Hair follicular keratinocyte (primary cell): Measurements from ENCODE around the gene B4GALT4. TPM values are rescaled to one million over a fixed set of nuclear protein-coding genes. Genes with fewer than 3 reads are reported as not detected.

Experiments
- total RNA-seq: library from RNA; depleted of rRNA; stranded (reverse); fragments of >200 nt; gene quantifications from 2 replicates; pipeline ENCODE4 v1.2.3, GENCODE V29; 2015

B4GALT4 gene, protein sequence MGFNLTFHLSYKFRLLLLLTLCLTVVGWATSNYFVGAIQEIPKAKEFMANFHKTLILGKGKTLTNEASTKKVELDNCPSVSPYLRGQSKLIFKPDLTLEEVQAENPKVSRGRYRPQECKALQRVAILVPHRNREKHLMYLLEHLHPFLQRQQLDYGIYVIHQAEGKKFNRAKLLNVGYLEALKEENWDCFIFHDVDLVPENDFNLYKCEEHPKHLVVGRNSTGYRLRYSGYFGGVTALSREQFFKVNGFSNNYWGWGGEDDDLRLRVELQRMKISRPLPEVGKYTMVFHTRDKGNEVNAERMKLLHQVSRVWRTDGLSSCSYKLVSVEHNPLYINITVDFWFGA
- total RNA-seq = 18.1 and 32.0 TPM in 2 replicates

DNA sequence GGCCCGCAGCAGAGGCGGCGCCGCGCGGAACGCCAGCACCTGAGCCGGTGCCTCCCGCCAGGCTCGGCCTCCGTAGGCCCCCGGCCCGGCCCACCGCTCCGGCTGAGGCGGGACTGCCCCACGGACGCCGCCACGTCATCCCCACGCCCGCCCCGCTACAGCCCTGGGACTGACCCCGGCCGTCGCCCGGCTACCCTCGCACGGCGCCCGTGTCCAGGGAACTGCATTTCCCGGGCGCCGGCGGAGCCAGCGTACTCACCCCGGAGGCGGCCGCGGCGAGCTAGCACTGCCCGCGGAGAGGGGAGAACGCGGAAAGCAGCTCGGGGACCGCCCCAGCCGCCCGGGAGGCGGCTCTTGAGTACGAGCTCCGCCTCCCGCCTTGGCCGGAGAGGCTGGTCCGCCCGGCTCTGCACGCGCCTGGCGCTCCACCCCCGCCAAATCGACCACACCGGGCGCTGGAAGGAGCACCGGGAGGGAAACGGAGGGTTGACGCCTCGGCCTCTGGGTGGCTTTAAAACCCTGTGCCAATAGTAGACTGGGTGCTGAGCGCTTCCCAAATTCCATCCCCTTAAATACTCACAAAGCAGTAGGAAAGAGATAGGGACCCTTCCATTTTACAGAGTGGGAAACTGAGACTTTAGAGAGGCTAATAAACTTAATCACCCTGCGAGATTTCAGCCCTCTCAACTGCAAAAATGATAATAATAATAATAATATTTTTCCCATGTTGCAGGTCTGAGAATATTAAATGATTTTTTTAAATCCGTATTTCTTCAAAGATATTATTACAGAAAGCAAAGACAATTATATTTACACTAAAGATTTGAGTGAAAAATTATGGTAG is at the start of gene B4GALT4:
TSS of gene B4GALT4 (minus strand) at position 288 of the 844 bp plus-strand sequence. CDS start 10,779 bp downstream, outside the sequence.

DNA sequence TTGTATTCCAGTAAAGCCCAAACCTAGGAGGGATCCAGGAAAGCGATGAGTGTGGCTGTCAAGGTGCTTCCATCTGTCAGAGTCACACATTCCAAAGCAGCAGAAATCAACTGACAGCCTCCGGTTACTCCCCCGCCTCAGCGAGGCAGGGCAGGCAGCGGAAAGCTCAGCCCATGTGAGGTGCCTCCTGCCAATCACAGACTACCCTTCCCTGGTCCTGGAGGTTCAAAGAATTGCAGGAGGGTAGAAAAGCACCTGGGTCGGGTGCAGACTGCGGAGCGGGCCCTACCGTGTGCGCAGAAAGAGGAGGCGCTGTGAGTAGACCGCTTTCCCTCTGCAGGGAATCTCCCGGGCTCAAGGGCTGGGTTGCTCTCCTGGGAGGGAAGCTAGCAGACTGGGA is 67.4 kb downstream of the B4GALT4 start, which contains the start of gene UPK1B:
TSS of gene UPK1B (plus strand) at position 274 of the 400 bp plus-strand sequence. CDS start 13,144 bp downstream, outside the sequence.

Other genes starting within 250 kb of the B4GALT4 start
- not detected in 2 replicates for gene IGSF11, start 206.0 kb downstream of the B4GALT4 start, total RNA-seq
- gene TEX55, start 94.7 kb downstream of the B4GALT4 start, total RNA-seq = not detected in 2 replicates
- 1.7 and 12.2 TPM in 2 replicates for gene UPK1B, start 67.3 kb downstream of the B4GALT4 start, total RNA-seq
- 2.1 and 2.2 TPM in 2 replicates for gene ARHGAP31, start 53.5 kb upstream of the B4GALT4 start, total RNA-seq
- 36.3 and 46.5 TPM in 2 replicates for gene TMEM39A, start 222.7 kb upstream of the B4GALT4 start, total RNA-seq
- gene POGLUT1, start 228.1 kb upstream of the B4GALT4 start, total RNA-seq = 9.5 and 11.8 TPM in 2 replicates